Activated CD4-positive, alpha-beta T cell treated with anti-CD3 and anti-CD28 coated beads for 36 hours (primary cell): ENCODE measurements around the gene DDX54. TPM values are rescaled to one million over a fixed set of nuclear protein-coding genes. Genes with fewer than 3 reads are reported as not detected.

Experiments used
- microRNA-seq: library from miRNA; unstranded; fragments of <30 nt; microRNA quantifications from one replicate; pipeline ENCODE4 v1.2.0, GENCODE V29; 2021; ENCODE audit warnings: borderline replicate concordance
- total RNA-seq, 2 experiments: library from RNA; stranded (reverse); gene quantifications; one replicate each; pipeline ENCODE4 v1.2.3, GENCODE V29; 2021

Gene DDX54
- total RNA-seq, 2 experiments from 2014 or later: 118 to 132 TPM

Small RNA genes within 50 kb of the gene (microRNA-seq; reads per million reads assigned to microRNA genes)
- gene MIR7106: 1.4 reads per million

Other genes starting within 250 kb of the DDX54 start
- gene OAS3, start 247.0 kb downstream of the DDX54 start, total RNA-seq: 10 to 100 TPM; 32.1 to 35.3 TPM
- gene OAS2, start 207.0 kb downstream of the DDX54 start, total RNA-seq: 100 to 1,000 TPM; 148 to 278 TPM
- gene DTX1, start 128.7 kb downstream of the DDX54 start, total RNA-seq: 10 to 100 TPM; 12.0 to 12.9 TPM
- gene RASAL1, start 49.7 kb downstream of the DDX54 start, total RNA-seq: 10 to 100 TPM in 1 of 2 experiments, 1 to 10 TPM in 1; 9.0 to 10.6 TPM
- gene CFAP73, start 35.8 kb downstream of the DDX54 start, total RNA-seq: 1 to 10 TPM in 1 of 2 experiments, under 1 TPM in 1; 0.86 to 1.1 TPM
- gene RITA1, start 243 bp upstream of the DDX54 start, total RNA-seq: 10 to 100 TPM; 23.4 to 25.7 TPM
- gene TPCN1, start 36.0 kb upstream of the DDX54 start, total RNA-seq: 10 to 100 TPM; 35.5 to 37.0 TPM
- gene SLC8B1, start 149.6 kb upstream of the DDX54 start, total RNA-seq: 10 to 100 TPM; 17.9 to 19.4 TPM
- gene PLBD2, start 173.1 kb upstream of the DDX54 start, total RNA-seq: 10 to 100 TPM; 13.7 to 17.3 TPM
- gene SDS, start 218.4 kb upstream of the DDX54 start, total RNA-seq: not detected
- gene SDSL, start 236.9 kb upstream of the DDX54 start, total RNA-seq: 1 to 10 TPM; 1.5 to 3.9 TPM